Measurements from ENCODE around the gene MAD1L1.
A peak's percentile ranks its signal among the peaks of the same experiment; 100 is the strongest.

Gene MAD1L1

DNA sequence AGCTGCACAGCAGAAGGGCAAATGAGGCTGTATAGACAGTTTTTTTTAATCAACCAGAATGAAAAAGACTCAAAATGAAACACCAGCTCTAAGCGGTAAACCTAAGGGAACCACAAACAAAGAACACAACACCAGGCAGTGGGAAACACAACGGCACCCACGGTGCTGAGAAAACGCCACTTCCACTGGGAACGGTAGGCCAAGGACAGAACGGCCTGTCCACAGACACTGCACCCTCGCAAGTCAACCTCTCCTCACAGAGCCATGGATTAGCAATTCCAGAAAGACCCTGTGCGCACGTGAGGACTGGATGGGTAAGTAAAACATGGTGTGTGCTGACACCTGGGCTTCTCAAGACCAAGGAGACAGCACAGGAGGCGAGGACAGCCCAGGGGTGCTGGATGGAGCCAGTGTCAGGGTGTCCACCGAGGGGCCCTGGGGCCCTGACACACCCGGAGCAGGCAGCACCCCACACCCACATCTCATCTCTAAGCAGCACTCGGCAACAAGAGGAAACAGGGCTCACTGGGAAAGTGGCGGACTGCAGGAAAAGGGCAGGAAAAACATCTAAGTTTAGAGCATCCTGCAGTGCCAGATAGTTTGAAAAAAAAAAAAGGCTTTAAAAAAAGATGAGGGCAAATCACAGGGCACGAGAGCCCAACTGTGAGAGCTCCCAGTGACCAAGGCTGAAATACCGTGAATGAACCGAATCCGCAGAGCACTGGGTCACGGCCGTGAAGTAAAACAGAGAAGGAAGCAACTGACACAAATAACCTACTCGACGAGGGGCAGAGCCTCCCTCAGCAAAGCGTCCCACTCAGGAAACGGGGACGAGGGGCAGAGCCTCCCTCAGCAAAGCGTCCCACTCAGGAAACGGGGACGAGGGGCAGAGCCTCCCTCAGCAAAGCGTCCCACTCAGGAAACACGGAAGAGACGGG lies 120.2 kb downstream of the MAD1L1 start:
- no peak for DNase-seq

DNA sequence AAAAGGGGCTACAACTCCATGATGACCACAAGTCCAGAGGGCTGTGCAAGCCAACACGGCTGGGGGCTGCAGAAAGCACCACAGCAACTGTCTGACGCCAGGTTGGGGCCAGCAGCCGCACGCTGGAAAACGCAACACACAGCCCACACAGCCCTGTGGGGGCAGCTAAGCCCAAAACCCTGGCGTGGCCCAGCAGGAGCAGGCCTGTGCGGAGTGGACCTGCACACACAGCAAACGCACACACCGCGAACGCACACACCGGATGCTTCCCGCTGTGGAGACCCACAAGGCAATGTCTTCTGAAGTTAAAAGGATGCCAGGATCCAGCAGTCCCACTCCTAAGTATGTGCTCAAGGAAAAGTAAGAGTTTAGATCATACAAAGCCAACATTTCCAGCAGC lies 121.2 kb downstream of the MAD1L1 start:
- DNase-seq, result no peak

DNA sequence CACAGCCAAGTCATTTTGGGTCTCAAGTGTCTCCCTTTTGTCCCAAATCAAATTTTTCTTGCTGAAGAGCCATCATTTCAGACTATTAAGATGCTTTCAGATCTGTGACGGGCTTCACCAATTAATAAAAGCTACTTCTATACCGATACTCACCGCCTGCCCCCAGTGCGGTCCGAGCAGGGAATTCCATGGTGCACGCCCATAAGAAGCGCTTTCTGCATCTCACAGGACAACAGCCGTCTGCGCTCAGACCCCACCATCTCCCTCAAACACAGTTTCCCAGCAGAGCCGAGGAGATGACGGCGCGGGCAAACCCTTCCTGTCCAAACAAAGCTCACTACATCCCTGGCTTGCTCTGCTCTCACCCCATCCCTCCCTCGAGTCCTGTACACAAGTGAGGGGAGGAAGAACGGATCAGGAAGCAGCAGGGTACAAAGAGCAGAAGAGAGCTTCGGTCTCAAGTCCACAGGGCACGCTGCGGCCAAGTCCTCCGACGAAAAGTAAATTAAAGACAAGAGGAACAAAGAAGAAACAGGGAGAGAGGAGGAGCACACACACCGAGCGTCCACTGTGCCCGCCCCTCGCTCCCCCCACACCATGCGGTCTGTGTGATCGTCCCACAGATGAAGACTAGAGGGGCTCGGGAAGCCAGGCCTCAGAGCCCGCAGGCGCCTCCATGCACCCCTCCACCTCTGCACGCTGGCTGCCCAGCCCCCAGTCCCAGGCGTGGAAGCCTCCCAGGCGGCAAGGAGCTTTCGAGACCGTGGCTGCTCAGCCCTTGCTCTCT lies 121.9 kb downstream of the MAD1L1 start:
- DNase-seq, result no peak

DNA sequence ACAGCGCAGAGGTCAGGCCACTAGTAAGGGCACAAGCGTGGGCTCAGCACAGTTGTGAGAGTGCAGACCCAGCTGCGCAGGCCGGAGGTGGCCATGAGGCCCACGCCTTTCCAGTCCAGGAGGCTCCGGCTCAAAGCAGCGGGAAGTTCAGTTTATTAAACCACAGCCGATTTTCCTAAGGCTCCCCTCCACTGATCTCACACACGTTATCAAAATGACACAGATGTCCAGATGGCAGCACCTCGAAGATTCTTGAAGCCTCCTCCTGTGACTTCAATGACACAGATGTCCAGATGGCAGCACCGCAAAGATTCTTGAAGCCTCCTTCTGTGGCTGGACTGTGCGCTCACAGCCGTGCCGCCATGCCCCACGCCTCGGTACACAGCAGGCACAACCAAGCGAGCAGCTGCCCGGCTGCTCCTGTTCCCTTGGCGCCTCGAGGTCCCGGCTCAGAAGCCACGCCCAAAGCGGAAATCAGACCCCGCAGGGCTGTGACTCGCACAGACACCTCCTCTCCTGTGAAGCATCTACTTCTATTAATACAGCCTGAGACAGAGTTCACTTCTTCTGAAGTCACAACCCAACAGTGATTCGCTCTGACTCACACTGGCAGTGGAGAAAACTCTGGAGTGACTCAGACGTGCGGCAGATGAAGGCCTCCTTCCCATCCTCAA lies 122.7 kb downstream of the MAD1L1 start:
- DNase-seq, result peak; percentile 62

DNA sequence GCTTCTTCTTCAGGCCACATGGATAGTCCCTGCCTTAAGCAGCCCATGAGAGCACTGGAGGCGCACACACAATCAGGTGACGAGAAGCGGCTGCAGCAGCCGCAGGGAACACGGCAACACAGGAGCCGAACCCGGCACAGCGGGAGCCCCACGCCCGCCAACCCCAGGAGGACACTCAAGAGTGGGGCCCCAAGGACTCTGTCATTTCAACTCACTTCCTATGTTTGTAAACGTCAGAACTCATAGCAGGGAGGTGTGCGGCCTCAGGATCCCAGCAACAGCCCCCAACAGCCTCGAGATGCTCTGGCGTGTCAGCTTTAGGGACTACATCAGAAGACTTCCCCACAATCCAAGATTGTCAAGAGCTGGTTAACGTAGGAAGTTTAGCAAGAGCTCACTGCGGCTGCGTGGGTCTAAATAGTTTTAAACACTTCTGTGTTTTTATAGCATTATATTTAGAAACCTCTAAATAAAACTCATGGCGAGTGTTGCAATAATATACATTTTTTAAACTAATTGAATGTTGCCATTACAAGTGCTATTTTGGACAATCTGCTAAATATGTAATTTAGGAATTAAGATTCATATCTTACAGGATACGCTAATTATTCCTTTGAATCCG lies 123.4 kb downstream of the MAD1L1 start:
- DNase-seq, result no peak

DNA sequence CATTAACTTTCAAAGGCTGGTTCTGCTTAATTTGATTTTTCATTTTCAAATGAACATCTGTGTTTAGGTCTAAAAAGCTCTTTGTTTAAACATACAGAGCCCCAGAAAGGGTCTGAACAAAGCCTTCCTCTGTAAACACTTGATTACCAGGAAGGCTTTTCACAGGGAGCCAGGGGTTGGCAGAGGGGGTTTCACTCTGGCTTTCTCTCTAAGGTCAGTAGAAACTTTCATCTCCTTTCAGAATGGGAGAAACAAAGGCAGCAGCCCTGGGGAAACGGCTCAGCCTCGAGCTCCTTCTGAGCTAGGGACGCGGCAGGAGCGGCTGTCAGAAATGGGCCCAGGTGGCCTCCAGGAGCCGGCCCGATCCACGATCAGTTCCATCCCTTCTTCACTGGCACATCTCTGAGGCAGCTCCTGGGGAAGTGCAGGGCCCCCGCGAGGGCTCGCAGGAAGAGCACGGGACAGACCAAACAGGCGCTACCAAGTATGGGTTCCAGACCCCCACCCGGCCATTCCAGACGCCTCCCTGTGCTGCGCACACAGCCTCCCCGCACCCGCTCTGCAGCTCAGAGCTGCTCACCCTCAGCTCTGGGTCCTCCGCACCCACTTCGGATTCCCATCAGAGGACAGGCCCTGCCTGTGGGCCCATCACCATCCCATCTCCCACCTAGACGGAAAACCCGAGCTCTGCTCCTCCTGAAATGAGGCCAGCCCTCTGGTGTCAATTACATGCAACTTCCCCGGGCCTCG lies 124.1 kb downstream of the MAD1L1 start:
- no peak for DNase-seq

DNA sequence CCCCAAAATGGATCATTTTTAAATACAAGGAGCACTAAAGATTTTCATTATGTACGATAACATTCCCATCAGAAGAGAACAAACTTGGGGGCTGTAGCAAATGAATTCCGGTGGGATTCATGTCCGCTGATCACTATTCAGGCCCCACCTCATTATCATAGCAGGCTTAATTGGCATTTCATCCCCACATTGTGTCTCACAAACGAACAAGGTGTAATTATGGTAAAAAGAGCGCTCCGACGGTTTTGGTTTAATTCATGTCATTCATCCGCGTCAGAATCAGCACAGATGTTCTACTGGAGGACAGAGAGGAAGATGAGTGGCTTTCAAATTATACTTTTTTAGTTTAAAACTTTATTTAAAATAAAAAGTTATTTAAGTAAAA lies 124.7 kb downstream of the MAD1L1 start:
- no peak for DNase-seq

DNA sequence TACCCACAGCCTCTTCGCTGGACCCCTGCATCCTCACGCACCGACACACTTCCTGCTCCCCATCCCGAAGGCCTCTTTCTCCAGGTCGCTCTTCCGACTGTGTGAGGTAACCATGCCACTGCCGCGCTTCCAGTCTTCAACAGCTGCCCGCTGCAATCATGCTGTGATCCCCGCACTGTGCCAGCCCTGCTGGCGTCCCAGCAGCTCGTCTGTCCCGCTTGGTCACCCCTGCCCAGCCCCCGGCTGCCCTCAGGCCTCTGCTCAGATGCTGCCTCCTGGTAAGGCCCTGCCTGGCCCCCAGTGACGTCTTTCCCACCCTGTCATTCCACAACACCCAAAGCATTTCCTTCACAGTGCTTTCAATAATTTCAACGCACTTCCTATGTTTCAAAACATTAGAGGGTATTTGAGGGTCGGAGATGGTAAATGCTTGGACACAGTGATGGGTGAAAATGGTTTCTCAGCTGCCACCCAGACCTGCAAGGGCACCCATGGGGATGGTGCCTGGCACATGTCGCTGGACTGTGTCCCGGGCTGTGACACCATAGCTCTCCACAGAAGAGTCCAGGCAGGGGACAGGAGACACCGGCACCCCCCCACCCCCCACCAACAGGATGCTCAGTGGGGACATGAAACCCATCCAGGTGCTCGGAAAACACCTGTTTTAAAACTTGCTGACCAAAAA lies 125.2 kb downstream of the MAD1L1 start:
- DNase-seq, result no peak

DNA sequence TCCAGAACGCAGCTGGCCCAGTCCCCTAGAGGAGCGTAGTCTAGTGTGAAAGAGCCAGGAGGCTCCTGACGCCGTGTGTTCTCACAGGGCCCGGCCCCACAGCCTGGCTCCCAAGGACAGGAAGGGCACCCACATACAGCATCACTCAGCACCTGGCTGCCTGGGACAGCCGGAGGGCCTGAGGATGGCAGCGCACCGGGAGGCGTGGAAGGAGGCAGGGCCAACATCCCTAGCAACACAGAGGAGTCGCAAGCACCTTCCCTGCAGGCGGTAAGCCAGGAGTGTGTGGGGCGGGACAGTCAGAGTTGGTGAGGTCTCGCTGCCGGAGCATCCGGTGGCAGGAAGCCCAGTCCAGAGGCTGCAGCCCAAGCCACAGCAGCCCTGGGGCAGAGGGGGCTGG lies 125.8 kb downstream of the MAD1L1 start:
- no peak for DNase-seq

DNA sequence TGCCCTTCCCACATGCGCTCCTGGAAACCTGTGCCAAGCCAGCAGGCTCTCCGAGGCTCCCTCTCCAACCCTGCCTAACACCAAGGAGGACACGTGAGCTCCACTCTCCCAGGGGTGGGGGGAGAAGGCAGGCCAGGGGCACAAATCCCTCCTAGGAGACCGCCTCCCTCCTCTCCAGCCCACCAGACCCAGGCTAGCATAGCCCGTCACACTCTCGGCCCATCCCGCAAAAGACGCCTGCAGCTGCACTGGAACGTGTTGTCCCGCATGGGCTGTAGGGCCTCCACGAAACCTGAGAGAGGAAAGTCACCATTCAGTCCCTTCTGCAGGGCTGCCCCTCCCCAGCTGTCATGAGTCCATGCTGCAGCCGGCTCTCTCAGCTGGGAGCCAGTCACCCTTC lies 126.3 kb downstream of the MAD1L1 start:
- no peak for DNase-seq

DNA sequence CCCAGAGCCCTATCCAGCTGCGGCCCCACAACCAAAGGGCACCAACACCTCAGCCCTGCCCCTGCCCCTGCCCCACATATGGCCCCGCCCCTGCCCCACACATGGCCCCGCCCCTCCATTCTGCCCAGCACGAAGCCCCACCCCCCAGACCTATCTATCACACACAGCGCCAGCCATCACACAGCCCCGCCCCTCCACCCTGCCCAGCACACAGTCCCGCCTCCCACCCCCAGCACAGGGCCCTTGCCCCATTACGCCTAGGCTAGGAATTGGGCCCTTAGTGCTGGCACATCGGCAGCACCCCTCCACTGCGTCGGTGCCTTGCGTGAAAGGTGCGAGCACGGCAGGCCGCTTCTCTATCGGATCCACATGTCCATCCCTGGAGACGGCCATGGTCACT lies 126.8 kb downstream of the MAD1L1 start:
- no peak for DNase-seq

DNA sequence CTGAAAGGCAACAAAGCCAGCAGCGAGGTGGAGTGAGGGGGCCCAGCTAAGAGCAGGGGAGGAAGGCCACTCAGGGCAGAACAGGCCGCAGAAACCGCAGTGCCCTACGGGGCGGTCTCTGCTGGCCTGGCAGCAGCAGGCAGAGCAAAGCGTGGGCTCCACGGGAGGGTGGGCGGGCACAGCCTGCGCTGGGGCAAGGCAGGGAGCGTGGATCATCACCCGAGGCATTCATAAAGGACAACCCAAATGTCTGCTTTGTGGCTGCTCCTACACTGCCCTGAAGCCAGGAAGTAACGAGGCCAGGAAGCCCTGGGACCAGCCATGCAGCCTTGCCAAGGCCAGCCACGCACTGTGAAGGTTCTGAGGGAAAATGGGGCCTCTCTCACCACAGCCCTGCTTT lies 127.5 kb downstream of the MAD1L1 start:
- DNase-seq, result no peak

DNA sequence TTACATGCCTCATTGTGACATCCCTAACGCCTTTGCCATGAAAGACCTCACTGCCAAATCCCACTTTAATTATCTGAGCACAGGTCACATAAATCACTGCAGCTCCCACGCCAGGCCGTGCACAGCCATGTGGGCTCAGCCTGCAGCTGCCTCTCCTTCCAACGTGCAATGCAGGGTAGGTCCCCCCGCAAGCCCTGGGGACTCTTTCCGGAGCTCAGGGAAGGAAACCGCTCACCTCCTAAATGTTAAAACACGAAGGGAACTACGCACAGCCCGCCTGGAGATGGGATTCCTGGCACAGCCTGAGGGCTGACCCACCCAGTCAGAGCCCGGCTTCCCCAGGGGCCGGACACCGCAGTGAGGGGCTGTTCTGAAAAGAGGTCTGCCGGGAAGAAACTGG lies 128.0 kb downstream of the MAD1L1 start:
- no peak for DNase-seq

DNA sequence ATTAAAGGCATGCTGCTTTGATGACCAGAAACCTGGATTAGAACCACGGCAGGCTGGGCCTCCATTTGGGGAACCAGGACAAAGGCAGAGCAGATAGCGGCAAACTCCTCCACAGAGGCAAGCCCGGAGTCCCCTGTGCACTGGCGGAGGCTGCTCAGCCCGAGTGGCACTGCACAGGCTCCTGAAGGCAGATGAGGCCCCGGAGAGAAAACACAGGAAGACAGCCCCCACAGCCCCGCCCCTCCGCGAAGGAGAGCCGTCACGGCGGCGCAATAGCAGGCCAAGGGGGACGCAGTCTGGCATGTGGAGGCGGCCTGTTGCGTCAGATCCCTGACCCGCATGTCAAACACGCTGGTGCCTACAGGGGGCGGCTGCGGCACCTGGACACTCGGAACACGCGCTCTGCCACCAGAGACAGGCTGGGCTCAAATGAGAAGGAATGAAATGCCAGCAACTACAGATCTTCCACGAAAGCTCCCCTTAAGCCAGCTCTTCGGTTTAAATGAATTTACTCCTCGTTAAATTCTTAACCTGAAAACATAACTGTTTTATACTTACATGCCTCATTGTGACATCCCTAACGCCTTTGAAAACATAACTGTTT lies 128.5 kb downstream of the MAD1L1 start:
- peak; percentile 63 for DNase-seq

DNA sequence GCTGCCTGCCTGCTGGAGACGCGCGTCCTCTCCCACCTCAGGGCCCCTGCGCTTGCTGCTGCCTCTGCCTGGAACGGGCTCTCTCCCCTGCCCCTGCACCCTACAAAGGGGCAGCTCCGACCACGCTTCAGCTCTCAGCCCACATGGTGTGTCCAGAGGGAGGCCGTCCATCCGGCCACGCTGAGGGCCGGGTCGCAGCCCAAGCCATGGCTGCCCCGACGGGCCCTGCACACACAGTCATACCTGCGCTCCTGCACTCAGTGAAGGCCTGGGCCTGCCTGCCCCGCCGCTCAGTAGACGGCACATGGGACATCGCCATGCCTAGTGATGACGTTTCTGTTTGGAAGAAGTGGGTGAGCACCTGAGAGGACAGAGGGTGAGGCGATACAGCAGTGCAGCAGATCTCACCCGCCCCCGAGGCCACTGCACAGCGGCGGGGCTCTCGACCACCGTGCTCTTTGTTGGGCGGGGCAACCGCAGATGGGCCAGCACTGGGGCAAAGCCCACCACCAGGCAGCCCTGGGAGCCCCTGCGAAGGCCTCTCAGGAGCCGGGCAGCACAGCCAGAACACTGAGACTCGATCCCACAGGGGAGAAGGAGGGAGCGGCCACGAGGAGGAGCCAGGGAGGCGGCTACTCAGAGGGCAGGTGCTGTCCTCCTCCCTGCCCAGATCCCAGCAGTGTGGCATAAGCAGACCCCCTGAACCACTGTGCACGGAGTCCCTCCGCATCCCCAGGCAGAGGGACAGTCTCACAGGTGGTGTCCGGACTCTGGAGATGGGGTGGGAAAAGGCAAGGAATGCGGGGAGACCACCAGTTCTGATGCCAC lies 129.5 kb downstream of the MAD1L1 start:
- DNase-seq, result no peak

DNA sequence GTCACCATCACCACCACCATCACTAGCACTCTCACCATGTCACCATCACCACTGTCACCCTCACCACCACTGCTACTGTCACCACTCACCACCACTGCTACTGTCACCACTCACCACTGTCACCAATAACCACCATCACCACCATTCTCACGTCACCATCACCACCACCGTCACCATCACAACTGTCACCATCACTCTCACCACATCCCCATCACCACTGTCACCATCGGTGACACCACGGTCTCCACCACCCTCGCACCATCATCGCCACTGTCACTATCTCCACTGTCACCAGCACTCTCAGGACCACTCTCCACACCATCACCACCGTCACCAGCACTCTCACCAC lies 130.4 kb downstream of the MAD1L1 start:
- no peak for DNase-seq

DNA sequence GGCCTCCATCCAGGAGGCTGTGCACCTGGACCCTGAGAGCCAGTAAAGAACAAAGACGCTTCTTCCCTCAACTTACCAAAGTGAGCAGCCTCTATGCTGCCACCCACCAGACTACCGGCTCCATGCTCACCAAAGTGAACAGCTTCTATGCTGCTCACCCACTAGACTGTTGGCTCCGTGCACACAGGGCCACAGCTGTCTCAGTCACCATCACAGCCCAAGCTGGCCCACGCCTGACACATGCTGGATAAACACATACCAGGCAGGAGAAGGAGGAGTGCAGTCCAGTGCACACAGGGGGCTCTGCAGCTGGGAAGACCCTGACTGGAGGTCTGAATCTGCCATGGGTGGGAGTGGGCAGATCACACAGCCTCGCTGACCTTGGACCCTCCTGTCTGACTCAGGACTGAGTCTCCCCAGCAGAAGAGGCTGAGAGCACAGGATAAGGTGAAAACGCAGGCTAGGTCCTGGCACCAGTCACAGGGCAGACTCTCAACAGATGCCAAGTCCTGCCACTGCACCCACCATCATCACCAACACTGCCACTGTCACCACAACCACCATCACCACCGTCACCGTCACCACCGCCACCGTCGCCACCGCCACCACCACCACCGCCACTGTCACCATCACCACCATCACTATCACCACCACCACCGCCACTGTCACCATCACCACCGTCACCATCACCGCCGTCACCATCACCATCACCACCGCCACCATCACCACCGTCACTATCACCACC lies 130.9 kb downstream of the MAD1L1 start:
- no peak for DNase-seq

DNA sequence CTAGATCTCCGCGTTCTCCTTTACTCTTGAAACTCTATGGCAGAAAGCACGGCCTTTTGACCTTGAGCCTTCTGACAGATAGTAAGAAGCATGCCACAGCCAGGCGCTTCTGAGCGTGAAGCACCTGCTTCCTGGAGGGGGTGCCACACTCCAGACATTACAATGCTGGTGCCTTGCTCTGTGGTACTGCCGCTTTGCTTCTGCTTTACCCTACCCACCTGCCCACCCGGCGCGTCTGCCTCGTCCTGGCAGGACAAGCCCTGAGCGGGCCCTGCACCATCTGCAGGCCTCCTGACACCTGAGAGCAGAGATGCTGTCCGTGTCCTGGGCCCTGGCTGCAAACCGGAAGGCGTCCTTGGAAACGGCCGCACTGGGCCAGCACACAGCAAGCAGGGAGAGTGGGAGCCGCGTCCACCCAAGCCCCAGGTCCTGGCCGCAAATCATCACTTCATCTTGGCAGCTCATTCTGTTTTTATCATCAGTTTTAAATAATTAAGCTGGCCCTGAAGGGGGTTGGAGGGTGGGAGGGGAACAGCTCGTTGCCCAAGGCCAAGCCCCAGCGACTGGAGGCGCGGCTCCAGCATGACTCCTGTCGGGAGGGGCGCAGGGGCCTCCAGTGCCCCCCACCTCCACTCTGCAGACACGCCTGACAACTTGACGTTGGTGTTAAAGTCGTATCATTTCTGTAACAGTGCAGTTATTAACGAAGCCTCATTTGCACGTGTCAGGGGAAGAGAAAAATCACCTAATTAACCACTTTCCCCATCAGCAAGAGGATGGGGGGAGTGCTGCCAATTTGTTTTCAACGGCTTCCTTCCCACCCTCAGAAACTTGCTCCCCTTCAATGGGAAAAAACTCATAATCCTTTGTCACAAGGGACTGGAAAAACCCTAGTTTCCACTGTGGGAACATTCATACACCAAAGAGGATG lies 132.2 kb downstream of the MAD1L1 start:
- DNase-seq, result no peak

Data from stimulated activated naive CD4-positive, alpha-beta T cell treated with Interleukin-2 at 50 U/mL for 16 hours (primary cell).